ENCODE results near the gene SLC35B2.

SLC35B2 gene

DNA sequence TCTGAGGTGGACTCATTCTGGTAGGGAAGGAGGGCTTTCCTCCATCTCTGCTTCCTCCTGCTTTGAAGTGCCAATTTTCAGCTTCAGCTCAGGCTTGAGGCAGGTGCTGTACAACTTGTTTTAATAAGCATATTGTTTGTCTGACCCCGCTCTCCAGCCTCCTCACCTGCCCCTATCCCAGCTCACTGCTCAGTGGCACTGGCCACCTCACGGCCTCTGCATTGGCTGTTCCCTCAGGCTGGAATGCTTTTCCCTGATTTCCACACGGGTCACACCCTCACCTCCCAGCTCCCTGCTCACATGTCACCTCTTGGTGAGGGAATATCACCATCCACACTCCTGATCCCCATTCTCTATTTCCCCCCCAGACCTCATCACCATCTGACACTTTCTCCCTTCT lies 41.5 kb upstream of the SLC35B2 start:
- no peak for ATAC-seq (ENCODE audit: insufficient read depth, low read depth)

DNA sequence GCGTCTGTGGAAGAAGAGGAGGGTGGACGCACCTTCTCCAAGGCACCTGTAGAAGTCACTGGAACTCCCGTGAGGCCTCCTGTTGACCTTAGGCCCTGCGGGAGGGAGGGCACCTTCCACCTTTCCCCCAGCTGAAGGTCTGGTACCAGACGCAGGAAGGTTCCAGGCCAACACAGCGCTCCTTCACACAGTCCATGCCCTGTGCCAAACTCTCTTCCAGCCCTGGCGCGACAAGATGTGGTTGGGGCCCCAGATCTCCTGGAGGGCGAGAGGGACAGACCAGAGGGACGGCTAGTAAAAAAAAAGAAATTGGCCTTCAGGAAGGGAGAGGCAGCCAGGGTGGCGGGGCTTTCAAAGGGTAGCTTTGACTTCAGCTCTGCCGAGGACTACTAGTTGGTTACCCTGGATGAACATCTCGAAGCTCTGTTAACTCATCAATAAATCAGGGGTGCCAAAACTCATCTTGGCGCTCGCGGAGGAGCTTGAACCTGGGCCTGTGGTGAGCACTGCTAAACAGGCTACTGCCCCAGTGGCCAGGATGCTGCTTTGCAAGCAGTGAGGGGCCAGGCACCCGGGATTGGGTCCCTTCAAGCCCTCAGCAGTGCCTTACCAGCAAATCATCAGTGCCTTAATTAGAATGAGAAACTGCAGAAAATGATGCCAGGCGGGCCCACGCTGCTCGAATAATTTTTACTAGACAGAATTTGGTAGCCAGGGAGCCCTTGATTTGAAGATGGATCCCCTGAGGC lies 40.9 kb upstream of the SLC35B2 start:
- Histone ChIP-seq H3K9me3 (ENCODE audit: insufficient read depth, low read length, severe bottlenecking) (no peaks in the 10 kb centered on the region), H3K4me3 (ENCODE audit: low read depth in 1 of 2, low read length in 2 of 2) (no peak overlapping the region), H3K79me2 (ENCODE audit: insufficient read depth, low read length) (no peaks in the 10 kb centered on the region), H4K20me1 (ENCODE audit: insufficient read depth, low read length) (peaks cover 30% of the 10 kb centered on the region; the same call in 1 of the 2 replicates), H3K27ac (ENCODE audit: low read length) (no peak overlapping the region), H3K9ac (ENCODE audit: low read depth, low read length) (no peak overlapping the region), H3K4me1 (ENCODE audit: insufficient read depth, low read length) (no peaks in the 10 kb centered on the region), H2AFZ (ENCODE audit: low read depth, low read length) (no peak overlapping the region), H3K4me2 (ENCODE audit: insufficient read depth, low read length) (no peak overlapping the region), H3K36me3 (ENCODE audit: insufficient read depth, low read length) (peaks cover 32% of the 10 kb centered on the region), H3K27me3 (ENCODE audit: insufficient read depth, low read length, poor library complexity) (no peaks in the 10 kb centered on the region)
- peak; percentile 21; the same call in 1 of the 3 replicates for ATAC-seq (ENCODE audit: insufficient read depth, low read depth)
- DNase-seq, result no peak
- TF ChIP-seq EZH2 (IDR thresholded peaks at IDR 0.05; ENCODE audit: borderline replicate concordance, low read depth, low read length, severe bottlenecking), result no peak
- TF ChIP-seq, protein P1, sequence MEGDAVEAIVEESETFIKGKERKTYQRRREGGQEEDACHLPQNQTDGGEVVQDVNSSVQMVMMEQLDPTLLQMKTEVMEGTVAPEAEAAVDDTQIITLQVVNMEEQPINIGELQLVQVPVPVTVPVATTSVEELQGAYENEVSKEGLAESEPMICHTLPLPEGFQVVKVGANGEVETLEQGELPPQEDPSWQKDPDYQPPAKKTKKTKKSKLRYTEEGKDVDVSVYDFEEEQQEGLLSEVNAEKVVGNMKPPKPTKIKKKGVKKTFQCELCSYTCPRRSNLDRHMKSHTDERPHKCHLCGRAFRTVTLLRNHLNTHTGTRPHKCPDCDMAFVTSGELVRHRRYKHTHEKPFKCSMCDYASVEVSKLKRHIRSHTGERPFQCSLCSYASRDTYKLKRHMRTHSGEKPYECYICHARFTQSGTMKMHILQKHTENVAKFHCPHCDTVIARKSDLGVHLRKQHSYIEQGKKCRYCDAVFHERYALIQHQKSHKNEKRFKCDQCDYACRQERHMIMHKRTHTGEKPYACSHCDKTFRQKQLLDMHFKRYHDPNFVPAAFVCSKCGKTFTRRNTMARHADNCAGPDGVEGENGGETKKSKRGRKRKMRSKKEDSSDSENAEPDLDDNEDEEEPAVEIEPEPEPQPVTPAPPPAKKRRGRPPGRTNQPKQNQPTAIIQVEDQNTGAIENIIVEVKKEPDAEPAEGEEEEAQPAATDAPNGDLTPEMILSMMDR (IDR thresholded peaks at IDR 0.05; ENCODE audit: borderline replicate concordance, extremely low read depth, low read length, poor library complexity, severe bottlenecking), result no peak

More for the DNA sequence above, 41.5 kb upstream of the SLC35B2 start:
- Histone ChIP-seq H2AFZ (ENCODE audit: low read depth, low read length) (no peak overlapping the region), H3K79me2 (ENCODE audit: insufficient read depth, low read length) (no peaks in the 10 kb centered on the region), H3K9me3 (ENCODE audit: insufficient read depth, low read length, severe bottlenecking) (no peaks in the 10 kb centered on the region), H3K9ac (ENCODE audit: low read depth, low read length) (no peak overlapping the region), H3K27ac (ENCODE audit: low read length) (no peak overlapping the region), H3K4me1 (ENCODE audit: insufficient read depth, low read length) (no peaks in the 10 kb centered on the region), H3K27me3 (ENCODE audit: insufficient read depth, low read length, poor library complexity) (no peaks in the 10 kb centered on the region), H4K20me1 (ENCODE audit: insufficient read depth, low read length) (peaks cover 31% of the 10 kb centered on the region), H3K4me2 (ENCODE audit: insufficient read depth, low read length) (no peak overlapping the region), H3K36me3 (ENCODE audit: insufficient read depth, low read length) (peaks cover 38% of the 10 kb centered on the region), H3K4me3 (ENCODE audit: low read depth in 1 of 2, low read length in 2 of 2) (no peak overlapping the region)
- no peak for DNase-seq
- TF ChIP-seq, protein P1 (IDR thresholded peaks at IDR 0.05; ENCODE audit: borderline replicate concordance, extremely low read depth, low read length, poor library complexity, severe bottlenecking), result no peak
- TF ChIP-seq EZH2 (IDR thresholded peaks at IDR 0.05; ENCODE audit: borderline replicate concordance, low read depth, low read length, severe bottlenecking), result no peak

DNA sequence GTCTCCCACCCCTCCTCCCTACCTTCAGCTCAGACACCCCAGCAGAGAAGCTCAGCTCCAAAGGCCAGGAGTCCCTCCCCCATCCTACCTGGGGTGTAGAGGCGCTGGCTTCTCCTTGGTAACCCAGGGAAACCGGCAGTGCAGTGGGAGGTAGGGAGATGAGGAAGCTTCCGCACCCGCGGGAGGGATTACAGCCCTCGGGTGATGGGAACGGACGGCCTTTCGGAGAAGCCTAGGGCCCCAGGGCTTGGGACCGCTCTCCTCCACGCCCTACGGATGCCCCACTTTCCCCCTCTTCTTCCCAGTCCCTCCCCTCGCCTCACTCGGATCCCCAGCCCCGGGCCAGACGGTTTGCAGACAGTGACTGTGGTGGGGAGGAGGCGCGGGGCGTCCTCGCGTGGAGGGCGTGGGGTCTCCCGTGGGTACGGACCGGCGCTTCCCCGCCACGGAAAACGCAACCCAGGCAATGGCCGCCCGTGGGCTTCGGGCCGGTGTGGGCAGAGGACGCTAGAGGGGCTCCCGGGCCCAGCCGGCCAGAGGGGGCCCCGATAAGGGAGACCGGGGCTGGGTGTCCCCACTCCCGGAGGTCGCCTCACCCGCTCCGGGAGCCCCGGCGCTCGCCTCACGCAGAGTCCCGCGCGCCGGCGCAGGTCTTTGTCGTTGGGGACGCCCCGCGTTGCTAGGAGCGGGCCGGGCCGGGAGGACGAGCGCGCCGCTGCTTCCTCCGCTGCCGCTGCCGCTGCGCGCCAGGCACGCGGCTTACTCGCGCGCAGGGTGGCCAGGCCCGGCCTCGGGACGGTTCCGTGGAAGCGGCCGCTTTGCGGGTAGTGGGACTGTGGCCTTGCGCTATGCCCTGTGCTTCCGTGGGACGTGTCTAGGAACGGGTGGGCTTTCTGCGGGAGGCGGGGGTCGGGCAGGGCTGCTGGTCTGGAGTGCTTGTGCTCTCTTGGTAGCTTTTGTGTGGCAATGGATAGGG lies 40.0 kb upstream of the SLC35B2 start:
- peaks cover 23% of the 10 kb centered on the region for H3K36me3 ChIP-seq (ENCODE audit: insufficient read depth, low read length)
- no peak overlapping the region for H3K27ac ChIP-seq (ENCODE audit: low read length)
- peak; percentile 11; the same call in 2 of the 3 replicates for ATAC-seq (ENCODE audit: insufficient read depth, low read depth)
- no peak for DNase-seq
- no peak overlapping the region for H3K4me3 ChIP-seq (ENCODE audit: low read depth in 1 of 2, low read length in 2 of 2)
- H4K20me1 ChIP-seq (ENCODE audit: insufficient read depth, low read length), result peaks cover 30% of the 10 kb centered on the region; the same call in 1 of the 2 replicates
- H3K4me1 ChIP-seq (ENCODE audit: insufficient read depth, low read length), result no peaks in the 10 kb centered on the region
- H3K27me3 ChIP-seq (ENCODE audit: insufficient read depth, low read length, poor library complexity), result peaks cover 3% of the 10 kb centered on the region
- TF ChIP-seq, protein P1 (IDR thresholded peaks at IDR 0.05; ENCODE audit: borderline replicate concordance, extremely low read depth, low read length, poor library complexity, severe bottlenecking), result no peak
- no peak for TF ChIP-seq EZH2 (IDR thresholded peaks at IDR 0.05; ENCODE audit: borderline replicate concordance, low read depth, low read length, severe bottlenecking)
- no peak overlapping the region for H2AFZ ChIP-seq (ENCODE audit: low read depth, low read length)
- H3K4me2 ChIP-seq (ENCODE audit: insufficient read depth, low read length), result no peak overlapping the region
- H3K79me2 ChIP-seq (ENCODE audit: insufficient read depth, low read length), result no peaks in the 10 kb centered on the region
- H3K9me3 ChIP-seq (ENCODE audit: insufficient read depth, low read length, severe bottlenecking), result no peaks in the 10 kb centered on the region
- H3K9ac ChIP-seq (ENCODE audit: low read depth, low read length), result no peak overlapping the region
